ENCODE measurements around the gene RARRES2. TPM values are rescaled to one million over a fixed set of nuclear protein-coding genes. Genes with fewer than 3 reads are reported as not detected.
A peak's percentile ranks its signal among the peaks of the same experiment; 100 is the strongest.

RARRES2 gene
- total RNA-seq, 3 donors from 2014 or later (not counting 1 experiment from before 2014, with no cell fraction given): not detected

- H3K36me3 ChIP-seq (ENCODE audit: control insufficient read depth, insufficient read depth, low read length): peaks cover 1% of the 10 kb centered on the region
- Mint-ChIP-seq H3K27me3 (ENCODE audit: low read depth in 2 of 2) (no peaks in the 10 kb centered on the region), H3K9me3 (no peaks in the 10 kb centered on the region), H3K36me3 (no peaks in the 10 kb centered on the region), H3K4me1 (peaks cover 13 to 24% of the 10 kb centered on the region in 2 donors), H3K4me3 (peak overlapping the region; percentile 42), H3K27ac (no peak overlapping the region)
- no peaks in the 10 kb centered on the region for H3K27me3 ChIP-seq (ENCODE audit: control insufficient read depth, insufficient read depth, low read length)
- ATAC-seq (no peak), DNase-seq (no peak)
- no peak overlapping the region for H3K4me3 ChIP-seq (ENCODE audit: low read length)
- peaks cover 35% of the 10 kb centered on the region for H3K4me1 ChIP-seq (ENCODE audit: control insufficient read depth, insufficient read depth, low read length)
- WGBS (ENCODE audit: insufficient coverage): 52% methylated on average over 4 of the region's 5 CpGs
- intact Hi-C loops (cut with micrococcal nuclease): no loop called here
- no peak for TF ChIP-seq CTCF (IDR thresholded peaks at IDR 0.05)
- peak overlapping the region; percentile 87 for H3K27ac ChIP-seq (ENCODE audit: low read length)
- H3K9me3 ChIP-seq (ENCODE audit: control insufficient read depth, insufficient read depth, low read length): no peaks in the 10 kb centered on the region
Measured at GRCh38 chr7:150365673-150366398, 24.4 kb upstream of the RARRES2 start.

GRCh38 chr7:150365194-150365593 lies 23.8 kb upstream of the RARRES2 start:
- no peak overlapping the region for H3K4me3 ChIP-seq (ENCODE audit: low read length)
- no peaks in the 10 kb centered on the region for H3K36me3 ChIP-seq (ENCODE audit: control insufficient read depth, insufficient read depth, low read length)
- no peaks in the 10 kb centered on the region for H3K9me3 ChIP-seq (ENCODE audit: control insufficient read depth, insufficient read depth, low read length)
- WGBS (ENCODE audit: insufficient coverage): 78% methylated on average over 10 of the region's 10 CpGs
- intact Hi-C loops (cut with micrococcal nuclease): no loop called here
- Mint-ChIP-seq H3K4me1 (peaks cover 11 to 19% of the 10 kb centered on the region in 2 donors), H3K27ac (no peak overlapping the region), H3K27me3 (ENCODE audit: low read depth in 2 of 2) (no peaks in the 10 kb centered on the region), H3K4me3 (no peak overlapping the region), H3K36me3 (no peaks in the 10 kb centered on the region), H3K9me3 (peaks cover 0 to under 1% of the 10 kb centered on the region in 2 donors)
- no peak for TF ChIP-seq CTCF (IDR thresholded peaks at IDR 0.05)
- ATAC-seq (no peak), DNase-seq (no peak)
- H3K27ac ChIP-seq (ENCODE audit: low read length): peak overlapping the region; percentile 87
- peaks cover 29% of the 10 kb centered on the region for H3K4me1 ChIP-seq (ENCODE audit: control insufficient read depth, insufficient read depth, low read length)
- H3K27me3 ChIP-seq (ENCODE audit: control insufficient read depth, insufficient read depth, low read length): no peaks in the 10 kb centered on the region

- Mint-ChIP-seq H3K4me1 (peaks cover 15 to 19% of the 10 kb centered on the region in 2 donors), H3K9me3 (peaks cover 0 to 3% of the 10 kb centered on the region in 2 donors), H3K4me3 (no peak overlapping the region), H3K36me3 (no peaks in the 10 kb centered on the region), H3K27ac (no peak overlapping the region), H3K27me3 (ENCODE audit: low read depth in 2 of 2) (peaks cover 0 to 5% of the 10 kb centered on the region in 2 donors)
- intact Hi-C loops (cut with micrococcal nuclease): loop anchor here (2.0 kb wide), 1 partner anchor 15 kb away; the partner anchor contains the start of gene ZNF775
- Histone ChIP-seq H3K9me3 (ENCODE audit: control insufficient read depth, insufficient read depth, low read length) (no peaks in the 10 kb centered on the region), H3K27me3 (ENCODE audit: control insufficient read depth, insufficient read depth, low read length) (no peaks in the 10 kb centered on the region), H3K4me3 (ENCODE audit: low read length) (no peak overlapping the region), H3K4me1 (ENCODE audit: control insufficient read depth, insufficient read depth, low read length) (peaks cover 22% of the 10 kb centered on the region), H3K36me3 (ENCODE audit: control insufficient read depth, insufficient read depth, low read length) (no peaks in the 10 kb centered on the region), H3K27ac (ENCODE audit: low read length) (no peak overlapping the region)
- ATAC-seq: no peak
- DNase-seq: no peak
- 56% methylated on average over 5 of the region's 5 CpGs for WGBS (ENCODE audit: insufficient coverage)
- TF ChIP-seq CTCF (IDR thresholded peaks at IDR 0.05): no peak
Measured at GRCh38 chr7:150363872-150364271, 22.4 kb upstream of the RARRES2 start.

All from natural killer cell (primary cell).